Right forelimb (tissue), 1 donor: Measurements from ENCODE around the gene ZNF79.

Experiments used
- DNase-seq: peaks from one replicate; pipeline ENCODE4 v3.0.0-alpha.2; 2018

The ZNF79 gene

DNA sequence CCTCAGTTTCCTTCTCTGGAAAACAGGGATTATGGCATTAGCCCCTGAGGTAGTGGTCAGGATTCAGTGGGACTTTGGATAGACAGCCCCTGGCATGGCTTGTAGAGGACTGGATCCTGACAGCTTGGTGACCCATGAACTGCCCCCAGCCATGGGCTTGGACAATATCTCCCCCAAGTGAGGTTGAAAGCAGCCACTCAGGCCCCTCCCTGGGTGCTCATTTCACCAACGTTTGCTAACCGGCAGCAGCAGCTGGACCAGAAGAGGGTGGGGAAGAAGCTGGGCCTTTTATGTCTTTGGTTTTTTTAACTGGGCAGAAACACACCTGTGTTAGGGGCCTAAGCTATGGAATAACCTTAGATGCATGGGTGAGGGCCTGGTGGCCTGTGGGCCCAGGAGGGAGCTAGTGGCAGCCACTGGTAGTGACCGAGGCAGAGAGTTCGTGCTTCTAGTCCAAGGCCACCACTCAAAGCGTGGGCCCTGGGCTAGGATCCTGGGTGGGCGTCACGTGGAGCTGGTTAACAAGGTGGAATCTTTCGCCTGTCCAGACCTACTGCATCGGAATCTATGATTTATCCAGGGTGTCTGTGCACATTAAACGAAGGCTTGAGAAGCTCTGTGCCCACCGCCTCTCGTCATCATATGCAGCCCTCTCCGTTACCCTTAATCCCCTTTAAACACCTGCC lies 25.3 kb upstream of the ZNF79 start:
- DNase-seq = no peak

DNA sequence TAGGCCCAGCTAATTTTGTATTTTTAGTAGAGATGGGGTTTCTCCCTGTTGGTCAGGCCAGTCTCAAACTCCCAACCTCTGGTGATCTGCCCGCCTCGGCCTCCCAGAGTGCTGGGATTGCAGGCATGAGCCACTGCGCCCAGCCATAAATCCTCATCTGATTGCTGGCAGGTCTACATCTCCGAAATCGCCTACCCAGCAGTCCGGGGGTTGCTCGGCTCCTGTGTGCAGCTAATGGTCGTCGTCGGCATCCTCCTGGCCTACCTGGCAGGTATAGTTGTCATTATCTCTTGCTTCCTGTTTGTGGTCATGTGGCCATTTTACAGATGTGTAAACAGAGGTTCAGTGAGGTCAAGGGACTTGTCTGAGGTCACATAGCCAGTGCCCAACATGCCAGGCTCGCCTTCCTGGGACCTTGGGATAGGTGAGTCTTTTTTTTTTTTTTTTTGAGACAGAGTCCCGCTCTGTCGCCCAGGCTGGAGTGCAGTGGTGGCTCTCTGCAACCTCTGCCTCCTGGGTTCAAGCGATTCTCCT lies 24.4 kb upstream of the ZNF79 start:
- DNase-seq = no peak

DNA sequence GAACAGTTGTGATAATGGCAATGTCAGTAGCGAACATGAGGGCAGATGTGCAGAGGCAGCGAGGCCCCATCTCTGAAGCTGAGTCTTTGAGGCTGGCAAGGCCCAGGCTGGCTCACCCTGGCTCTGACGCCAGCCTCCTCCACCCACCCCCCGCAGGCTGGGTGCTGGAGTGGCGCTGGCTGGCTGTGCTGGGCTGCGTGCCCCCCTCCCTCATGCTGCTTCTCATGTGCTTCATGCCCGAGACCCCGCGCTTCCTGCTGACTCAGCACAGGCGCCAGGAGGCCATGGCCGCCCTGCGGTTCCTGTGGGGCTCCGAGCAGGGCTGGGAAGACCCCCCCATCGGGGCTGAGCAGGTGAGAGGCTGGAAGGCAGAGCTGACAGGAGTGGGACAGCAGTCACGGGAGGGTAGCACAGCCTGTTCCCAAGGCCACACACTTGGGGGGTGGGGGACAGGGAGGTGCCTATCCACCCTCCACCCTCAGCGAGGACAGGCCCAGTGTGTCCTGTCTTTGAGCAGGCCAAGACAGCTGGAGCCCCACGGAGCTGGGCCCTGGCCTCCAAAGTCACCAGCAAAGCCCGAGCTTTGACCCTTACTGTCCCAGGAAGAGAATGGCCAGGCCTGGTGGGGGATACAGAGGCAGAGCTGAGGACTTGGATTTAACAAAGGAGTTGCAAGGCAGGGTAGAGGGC lies 21.6 kb upstream of the ZNF79 start:
- no peak for DNase-seq

DNA sequence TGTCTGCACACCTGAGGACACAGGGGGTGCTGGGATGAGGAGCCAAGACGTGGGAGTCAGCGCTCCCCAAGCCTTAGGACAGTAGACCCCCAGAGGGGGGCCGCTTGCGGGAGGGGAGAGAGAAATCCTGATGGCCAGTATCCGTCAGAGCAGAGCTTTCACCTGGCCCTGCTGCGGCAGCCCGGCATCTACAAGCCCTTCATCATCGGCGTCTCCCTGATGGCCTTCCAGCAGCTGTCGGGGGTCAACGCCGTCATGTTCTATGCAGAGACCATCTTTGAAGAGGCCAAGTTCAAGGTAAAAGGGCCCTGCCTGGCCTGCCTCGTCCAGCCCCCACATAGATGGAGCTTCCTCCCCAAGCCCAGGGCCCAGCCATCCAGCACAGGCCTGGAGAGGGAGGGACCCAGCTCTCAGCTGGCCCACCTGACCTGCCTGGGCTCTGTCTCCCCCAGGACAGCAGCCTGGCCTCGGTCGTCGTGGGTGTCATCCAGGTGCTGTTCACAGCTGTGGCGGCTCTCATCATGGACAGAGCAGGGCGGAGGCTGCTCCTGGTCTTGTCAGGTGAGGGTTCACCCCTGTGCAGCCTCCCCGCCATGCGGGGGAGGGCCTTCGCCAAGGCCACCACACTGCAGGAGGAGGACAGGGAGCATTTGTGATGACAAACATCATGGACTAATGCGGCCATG lies 20.5 kb upstream of the ZNF79 start:
- no peak for DNase-seq

DNA sequence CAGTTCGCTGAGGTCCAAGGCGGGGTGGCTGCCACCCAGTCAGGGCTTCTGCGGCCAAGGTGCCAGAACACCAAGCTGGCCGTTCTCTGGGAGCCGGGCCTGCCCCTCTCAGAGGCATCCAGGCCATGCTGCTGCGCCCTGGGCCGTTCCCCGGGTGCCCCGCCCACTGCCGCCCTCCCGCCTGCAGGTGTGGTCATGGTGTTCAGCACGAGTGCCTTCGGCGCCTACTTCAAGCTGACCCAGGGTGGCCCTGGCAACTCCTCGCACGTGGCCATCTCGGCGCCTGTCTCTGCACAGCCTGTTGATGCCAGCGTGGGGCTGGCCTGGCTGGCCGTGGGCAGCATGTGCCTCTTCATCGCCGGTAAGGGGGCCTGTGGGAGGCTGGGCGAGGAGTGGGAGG lies 19.6 kb upstream of the ZNF79 start:
- DNase-seq = no peak

DNA sequence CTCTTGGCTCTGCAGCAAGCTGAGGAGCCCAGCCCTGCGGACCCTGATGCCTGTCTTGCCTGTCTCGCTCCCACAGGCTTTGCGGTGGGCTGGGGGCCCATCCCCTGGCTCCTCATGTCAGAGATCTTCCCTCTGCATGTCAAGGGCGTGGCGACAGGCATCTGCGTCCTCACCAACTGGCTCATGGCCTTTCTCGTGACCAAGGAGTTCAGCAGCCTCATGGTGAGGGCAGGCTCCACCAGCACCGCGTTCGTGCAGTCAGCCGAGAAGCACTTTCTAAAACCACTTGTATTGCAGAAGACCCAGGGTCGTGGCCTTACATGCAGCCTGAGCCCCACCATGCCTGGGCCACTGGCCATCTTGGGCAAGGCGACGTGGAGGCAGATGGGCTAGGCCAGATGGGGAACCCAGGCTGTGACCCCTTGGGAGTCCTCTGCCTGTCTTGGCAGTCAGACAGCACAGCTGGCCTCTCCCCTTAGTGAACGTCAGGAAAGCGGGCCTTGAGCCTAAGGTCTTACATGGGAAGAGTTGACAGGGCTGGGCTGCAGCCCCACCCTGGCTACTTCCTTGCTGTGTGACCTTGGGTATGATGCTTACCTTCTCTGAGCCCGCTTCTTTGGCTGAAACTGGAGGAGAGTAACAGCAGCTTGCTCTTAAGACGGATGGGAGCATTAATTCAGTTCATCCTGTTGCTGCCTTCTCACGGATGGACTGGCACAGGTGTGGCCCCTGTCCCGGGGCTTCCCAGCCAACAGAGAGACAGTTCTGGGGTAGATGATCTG lies 18.6 kb upstream of the ZNF79 start:
- DNase-seq = no peak

DNA sequence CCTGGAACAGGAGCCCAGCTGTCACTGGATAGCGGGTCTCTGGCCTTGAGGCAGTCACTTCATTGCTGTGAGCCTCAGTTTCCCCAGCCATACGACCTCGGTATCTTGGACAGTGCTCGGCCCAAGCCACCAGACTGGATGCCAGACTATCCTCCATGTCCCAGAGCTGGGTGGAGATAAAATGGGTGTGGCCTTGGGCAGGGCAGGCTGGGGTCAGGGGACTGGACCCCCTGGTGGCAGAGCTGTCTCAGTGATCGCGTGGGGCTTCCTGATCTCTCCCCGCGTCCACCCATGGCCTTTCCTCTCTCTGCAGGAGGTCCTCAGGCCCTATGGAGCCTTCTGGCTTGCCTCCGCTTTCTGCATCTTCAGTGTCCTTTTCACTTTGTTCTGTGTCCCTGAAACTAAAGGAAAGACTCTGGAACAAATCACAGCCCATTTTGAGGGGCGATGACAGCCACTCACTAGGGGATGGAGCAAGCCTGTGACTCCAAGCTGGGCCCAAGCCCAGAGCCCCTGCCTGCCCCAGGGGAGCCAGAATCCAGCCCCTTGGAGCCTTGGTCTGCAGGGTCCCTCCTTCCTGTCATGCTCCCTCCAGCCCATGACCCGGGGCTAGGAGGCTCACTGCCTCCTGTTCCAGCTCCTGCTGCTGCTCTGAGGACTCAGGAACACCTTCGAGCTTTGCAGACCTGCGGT lies 17.2 kb upstream of the ZNF79 start:
- DNase-seq = no peak

DNA sequence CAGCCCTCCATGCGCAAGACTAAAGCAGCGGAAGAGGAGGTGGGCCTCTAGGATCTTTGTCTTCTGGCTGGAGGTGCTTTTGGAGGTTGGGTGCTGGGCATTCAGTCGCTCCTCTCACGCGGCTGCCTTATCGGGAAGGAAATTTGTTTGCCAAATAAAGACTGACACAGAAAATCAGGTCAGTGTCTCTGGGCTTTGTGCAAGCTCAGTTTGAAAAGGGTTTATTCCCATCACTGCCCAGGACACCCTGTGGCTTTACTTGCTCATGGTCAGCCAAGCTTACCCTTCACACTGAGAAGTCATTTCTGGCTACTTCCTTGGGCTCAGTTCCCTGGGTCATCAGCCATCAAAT lies 16.7 kb upstream of the ZNF79 start:
- no peak for DNase-seq

DNA sequence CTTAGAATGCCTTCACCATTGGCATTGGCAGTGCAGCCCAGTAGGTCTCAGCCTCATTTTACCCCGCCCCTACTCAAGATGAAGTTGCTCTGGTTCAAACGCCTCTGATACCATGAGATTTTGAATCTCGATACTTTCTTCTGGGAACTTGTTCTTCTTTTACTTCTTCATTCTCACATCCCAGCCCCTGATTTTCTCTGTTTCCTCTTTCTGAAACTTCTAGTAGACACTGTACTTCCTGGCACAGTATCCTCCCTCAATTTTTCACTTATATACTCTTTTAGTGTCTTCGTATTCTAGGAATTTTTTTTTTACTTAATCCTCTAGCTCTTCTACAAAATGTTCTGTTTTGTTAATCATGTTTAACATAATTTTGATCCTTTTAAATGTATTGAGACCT lies 13.1 kb upstream of the ZNF79 start:
- DNase-seq = no peak

DNA sequence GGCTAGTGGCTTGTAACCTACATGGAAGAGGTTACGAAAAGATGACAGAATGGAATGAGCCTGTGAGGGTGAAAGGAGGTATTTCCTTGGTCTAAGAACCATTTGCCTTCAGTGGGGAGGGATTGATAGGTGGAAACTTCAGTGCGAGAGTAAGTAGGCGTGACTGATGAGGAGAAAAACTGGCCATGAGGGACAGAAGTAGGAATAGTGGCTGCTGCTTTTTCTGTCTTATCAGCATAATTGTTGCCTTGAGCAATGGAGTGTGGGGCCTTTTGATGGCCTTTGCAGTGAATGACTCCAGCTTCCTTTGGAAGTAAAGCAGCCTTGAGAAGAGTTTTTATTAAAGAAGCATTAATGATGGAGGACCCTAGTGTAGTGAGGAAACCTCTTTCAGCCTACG lies 9.0 kb upstream of the ZNF79 start:
- DNase-seq = no peak

DNA sequence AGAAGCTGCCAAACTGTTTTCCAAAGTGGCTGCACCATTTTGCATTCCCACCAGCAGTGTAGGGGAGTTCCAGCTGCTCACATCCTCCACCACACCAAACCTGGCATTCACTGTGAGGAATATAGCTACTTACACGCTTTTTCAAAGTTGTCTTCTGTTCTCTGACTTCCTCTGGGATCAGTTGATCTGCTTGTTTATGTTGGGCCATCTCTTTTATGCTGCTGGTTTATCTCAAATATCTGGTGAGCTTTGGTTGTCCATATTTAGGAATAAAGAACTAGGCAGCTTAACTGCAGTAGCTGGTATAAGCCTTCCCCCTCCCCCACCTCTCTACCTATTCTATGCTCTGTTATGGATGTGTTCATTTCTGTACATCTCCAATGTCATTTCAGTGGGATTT lies 8.5 kb upstream of the ZNF79 start:
- no peak for DNase-seq

DNA sequence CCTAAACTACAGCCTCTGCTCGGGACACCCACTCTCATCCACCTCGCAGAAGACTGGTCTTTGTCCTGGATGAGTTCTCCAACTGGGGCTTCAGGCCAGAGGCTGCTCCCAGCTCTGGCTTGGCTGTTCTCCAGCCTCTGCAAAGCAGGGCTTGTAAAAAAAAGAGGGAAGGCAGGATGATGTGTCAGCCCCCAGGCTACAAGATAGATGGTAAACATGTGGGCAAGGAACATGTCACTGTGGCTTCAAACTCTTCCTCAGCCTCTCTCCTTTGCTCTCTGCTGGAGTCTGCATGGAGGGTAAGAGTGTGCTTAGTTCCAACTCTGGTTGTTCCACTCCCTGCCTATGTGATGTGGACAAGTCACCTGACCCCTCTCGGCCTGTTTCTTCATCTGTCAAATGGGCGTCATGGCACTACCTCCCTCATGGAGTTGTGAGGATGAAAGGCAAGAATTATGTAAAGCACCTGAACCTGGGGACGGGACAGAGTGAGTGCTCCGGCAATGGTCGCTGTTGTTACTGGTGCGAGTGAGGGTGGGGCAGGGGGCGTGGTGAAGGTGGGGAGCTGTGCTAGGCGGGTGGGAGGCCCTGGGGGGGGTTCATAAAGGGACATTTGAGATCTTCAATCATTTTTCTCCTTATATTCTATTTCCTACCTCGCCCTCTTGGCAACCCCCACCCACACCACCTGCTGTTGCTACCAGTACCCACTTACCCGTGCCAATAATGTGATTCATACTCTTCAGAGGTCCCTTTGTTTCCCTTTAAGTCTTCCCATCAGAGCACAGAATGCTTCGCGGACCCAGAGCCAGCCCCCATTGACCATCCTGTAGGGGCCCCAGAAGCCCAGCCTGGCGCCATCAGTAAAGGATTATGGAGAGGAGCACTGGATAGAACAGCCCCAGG lies 6.8 kb upstream of the ZNF79 start:
- no peak for DNase-seq

DNA sequence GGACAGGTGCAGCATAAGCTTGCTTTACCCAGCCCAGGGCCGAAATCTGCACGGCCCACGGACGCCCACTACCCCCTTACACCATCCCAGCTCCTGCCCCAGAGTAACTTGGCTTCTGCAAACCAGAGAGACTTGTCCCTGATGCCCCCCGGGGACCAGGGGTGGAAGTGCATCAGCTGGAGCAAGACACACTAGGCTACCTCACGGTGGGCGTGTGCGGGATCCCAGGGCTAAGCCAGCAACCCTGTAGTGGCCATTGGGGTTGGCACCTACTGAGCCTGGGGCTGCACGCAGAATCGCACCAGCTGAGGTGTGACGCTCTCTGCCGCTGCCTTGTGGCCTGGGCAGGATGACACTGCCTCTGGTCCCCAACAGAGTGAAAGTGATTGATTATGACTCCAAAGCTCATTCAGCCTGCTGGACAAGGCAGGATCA lies 6.1 kb upstream of the ZNF79 start:
- no peak for DNase-seq

DNA sequence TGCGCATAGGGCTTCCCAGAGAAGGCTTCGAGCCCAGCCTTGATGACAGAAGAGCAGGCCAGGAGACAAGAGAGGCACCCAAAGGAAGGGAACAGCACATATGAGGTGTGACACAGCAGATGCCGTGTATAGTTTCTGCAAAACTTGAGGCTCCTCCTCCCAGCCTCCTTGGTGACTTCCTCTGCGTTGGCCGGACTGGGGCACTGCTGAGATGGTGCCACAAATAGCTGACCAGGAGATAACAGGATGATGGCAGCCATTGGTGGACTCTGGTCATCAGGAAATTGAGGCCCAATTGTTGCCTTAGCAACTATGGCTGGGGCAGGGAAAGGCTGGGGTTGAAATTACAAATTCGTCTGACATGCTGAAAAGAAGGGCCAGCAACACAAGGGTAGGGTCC lies 4.8 kb upstream of the ZNF79 start:
- DNase-seq = no peak

DNA sequence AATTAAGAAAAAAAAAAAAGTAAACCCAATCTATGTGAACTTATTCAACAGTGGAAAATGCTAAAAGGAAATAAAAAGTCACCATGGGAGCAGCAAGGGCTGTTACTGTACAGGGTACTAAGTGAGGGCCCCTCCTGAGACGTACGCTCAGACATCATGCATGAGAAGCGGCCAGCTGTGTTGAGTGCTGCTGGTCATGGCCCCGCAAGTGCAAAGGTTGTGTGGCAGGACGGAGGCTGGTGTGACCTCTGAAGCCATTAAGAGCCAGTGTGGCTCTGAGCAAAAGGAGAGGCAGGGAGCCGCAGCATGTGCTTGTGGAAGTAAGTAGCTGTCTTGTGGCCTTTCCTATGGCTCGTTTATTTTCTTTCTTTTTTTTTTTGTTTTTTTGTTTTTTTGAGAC lies 3.1 kb upstream of the ZNF79 start:
- no peak for DNase-seq

DNA sequence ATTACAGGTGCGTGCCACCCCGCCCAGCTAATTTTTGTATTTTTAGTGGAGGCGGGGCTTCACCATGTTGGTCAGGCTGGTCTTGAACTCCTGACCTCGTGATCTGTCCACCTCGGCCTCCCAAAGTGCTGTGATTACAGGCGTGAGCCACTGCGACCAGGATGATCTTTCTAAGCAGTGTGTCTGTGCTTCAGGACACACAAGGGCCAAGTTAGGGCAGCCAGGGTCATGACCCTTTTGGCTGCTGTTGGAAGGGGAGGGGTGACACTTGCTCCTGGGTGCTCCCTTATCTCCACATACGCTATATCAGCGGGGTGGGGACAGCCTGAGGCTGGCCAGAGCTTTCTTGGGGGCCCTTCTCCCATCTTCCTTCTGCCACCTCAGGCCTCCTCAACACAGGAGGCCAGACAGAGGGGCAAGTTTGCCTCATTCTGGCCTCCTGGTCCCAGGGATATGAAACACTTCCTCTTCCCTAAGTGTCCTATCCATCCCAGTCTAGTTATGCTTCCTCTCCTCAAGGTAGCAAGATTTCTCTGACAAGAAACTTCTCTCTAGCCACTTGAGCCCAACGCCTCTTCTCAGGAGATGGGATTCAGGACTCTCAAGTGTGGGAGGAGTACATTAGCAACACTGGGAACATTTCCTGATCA lies 1.9 kb upstream of the ZNF79 start:
- no peak for DNase-seq

DNA sequence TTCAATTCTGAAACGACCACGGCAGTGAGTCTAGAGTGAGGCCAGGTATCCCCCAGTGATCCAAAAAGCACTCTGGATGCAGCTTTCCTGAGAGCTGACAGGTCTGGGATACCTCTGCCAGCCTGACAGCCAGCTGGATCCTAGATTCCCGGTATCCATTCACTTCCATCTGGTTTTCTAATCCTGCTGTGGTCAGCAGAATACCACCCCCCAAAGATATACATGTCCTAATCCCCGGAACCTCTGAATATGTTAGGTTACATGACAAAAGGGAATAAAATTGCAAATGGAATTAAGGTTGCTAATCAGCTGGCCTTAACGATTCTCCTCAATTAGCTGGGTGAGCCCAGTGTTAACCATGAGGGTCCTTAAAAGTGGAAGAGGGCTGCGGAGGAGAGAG lies 1.4 kb upstream of the ZNF79 start:
- no peak for DNase-seq

DNA sequence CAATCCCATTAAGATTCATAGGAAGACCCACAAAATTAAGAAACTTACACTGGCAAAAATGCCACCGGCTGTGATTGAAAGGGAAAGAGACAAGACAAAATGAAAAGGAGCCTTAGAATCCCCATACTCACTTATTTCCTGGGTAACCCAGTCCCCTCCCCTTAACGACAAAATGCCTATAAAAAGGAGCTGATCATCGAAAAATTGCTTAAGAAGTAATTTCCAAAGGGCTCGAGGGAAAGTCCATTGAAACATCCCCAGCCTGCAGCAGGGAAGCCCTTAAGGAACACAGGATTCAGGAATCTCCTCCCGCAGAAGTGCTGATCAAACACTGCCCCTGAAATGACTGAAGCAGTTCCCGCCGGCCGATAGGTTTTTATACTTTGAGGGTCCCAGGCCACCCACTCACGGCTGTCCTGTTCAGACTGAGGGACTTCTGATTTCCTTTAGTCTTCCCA lies 677 bp upstream of the ZNF79 start:
- DNase-seq = no peak

DNA sequence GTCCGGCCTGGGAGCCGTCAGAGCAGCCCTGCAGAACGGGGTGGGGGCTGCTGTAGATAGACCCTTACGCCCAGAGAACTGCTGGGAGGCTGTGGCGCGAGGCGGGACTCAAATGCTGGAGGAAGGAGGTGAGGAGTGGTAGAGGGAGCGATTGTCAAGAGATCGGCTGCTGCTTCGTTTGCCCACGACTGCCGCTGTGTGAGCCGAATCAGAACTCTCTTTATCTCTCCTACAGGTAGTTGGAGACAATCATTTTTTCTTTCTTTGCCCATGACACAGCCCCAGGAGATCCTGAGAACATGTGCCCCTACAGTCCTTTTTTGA lies 456 bp downstream of the ZNF79 start:
- DNase-seq = no peak

DNA sequence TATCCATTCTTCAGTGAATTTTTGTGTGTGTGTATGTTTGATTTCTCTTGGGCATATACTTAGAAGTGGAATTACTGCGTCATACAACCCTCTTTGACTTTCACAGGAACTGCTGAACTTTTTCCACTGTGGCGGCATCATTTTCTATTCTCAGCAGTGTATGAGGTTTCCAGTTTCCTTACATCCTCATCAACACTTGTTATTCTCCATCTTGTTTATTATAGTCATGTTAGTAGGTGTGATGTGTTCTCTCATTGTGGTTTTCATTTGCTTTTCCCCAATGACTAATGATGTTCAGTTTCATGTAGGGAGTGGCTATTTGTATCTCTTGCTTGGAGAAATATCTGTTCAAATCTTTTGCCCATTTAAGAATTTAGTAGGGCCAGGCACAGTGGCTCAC lies 2.6 kb downstream of the ZNF79 start:
- no peak for DNase-seq

DNA sequence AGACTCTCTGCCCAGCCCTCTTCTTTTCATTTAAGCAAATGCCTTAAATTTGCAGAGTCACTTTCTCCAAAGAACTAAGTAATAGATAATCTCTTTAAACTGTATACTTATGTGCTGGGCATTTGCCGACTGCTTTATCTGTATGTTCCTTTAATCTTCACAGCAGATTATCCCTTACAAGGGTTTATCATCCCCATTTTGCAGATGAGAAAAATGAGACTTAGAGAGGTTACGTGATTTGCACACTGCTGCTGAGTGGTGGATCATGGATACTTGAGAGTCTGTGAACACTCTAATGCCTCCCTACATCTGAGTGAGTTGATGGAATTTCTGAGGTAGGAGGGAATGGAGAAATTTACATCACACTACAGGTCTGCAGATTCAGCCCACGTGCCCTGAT lies 4.2 kb downstream of the ZNF79 start:
- no peak for DNase-seq
